ENCODE data around the gene AMFR.
"Not testable (repeated sequence)": the region's sequence is repeated elsewhere in the genome, so short reads cannot be mapped to it uniquely, and the experiment has no call there.

The AMFR gene

DNA sequence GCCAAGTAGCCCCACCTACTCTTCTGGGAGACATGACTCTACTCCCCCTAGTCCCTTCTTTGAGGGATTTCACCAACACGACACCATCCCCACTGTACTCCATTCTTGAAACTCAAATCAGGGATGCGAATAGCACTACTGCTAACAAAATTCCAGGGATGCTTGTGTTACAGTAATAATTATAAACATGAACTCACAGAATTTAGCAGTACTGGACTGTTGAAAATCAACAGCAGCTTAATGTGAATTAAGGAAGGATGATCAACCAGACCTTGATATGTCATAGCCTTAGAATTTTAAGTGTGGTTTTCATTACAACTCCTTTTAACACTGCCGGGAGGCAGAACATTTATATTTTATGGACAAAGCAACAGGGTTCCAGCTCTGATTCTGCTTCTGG is 37.9 kb downstream of the AMFR start:
- Histone ChIP-seq H3K27ac (no peak overlapping the region), H3K36me3 (peaks cover 56% of the 10 kb centered on the region), H3K4me3 (ENCODE audit: low read depth, low read length) (no peak overlapping the region), H3K9me3 (ENCODE audit: severe bottlenecking) (no peaks in the 10 kb centered on the region), H3K27me3 (ENCODE audit: insufficient read depth, low read depth, severe bottlenecking) (no peaks in the 10 kb centered on the region)
- DNase-seq: no peak
- TF ChIP-seq, protein P1, sequence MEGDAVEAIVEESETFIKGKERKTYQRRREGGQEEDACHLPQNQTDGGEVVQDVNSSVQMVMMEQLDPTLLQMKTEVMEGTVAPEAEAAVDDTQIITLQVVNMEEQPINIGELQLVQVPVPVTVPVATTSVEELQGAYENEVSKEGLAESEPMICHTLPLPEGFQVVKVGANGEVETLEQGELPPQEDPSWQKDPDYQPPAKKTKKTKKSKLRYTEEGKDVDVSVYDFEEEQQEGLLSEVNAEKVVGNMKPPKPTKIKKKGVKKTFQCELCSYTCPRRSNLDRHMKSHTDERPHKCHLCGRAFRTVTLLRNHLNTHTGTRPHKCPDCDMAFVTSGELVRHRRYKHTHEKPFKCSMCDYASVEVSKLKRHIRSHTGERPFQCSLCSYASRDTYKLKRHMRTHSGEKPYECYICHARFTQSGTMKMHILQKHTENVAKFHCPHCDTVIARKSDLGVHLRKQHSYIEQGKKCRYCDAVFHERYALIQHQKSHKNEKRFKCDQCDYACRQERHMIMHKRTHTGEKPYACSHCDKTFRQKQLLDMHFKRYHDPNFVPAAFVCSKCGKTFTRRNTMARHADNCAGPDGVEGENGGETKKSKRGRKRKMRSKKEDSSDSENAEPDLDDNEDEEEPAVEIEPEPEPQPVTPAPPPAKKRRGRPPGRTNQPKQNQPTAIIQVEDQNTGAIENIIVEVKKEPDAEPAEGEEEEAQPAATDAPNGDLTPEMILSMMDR (IDR thresholded peaks at IDR 0.05; ENCODE audit: low read depth, low read length): no peak

DNA sequence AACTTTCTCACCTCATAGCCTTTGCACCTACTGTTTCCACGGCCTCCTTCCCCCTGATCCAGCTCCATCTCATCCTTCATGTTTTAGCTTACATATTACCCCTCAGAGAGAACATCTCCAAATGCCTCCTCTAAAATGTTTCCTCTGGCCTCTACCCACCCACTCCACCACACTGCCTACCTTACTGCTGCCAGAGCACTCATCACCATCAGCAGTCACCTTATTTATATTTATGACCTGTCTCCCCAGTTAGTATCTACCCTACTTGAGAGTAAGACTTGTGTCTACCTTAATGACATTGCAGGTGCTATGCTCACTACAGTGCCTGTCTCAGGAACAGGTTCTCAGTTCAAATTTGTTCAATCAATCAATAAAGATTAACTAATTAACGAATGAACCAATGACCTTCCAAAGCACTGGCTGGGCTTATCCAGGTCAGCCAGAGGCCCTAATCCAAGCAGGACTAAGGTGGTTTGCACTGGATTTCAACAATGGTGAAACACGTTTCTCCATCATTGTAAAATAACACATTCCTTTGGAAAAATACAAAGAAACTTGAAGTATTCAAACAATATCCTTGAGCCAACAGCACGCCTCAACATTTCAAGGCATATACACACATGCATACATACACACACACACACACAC is 41.1 kb downstream of the AMFR start:
- Histone ChIP-seq H3K27me3 (ENCODE audit: insufficient read depth, low read depth, severe bottlenecking) (no peaks in the 10 kb centered on the region), H3K4me3 (ENCODE audit: low read depth, low read length) (no peak overlapping the region), H3K9me3 (ENCODE audit: severe bottlenecking) (peaks cover 5% of the 10 kb centered on the region), H3K36me3 (peaks cover 73% of the 10 kb centered on the region), H3K27ac (peak overlapping the region; percentile 26)
- TF ChIP-seq, protein P1 (IDR thresholded peaks at IDR 0.05; ENCODE audit: low read depth, low read length): no peak
- no peak for DNase-seq

DNA sequence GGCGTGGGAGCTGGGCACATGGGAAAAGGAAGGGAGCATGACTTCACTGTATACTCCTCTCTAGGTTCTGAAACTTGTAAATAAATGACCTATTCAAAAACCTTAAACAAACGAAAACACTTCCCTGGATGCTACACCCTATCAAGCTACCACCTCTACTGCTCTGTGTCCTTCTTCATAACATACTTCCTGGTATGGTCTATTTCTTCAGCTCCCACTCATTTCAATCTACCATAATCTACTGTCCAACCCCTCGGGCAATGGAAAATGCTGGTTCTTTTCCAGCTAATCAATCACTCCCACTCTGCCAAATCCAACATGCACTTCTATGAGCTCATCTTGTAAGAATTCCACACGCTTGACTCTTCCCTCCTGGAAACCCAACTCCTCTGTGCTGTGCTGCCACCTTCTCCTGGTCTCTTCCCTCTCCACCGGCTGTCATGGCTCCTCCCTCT is 42.4 kb downstream of the AMFR start:
- Histone ChIP-seq H3K36me3 (peaks cover 69% of the 10 kb centered on the region), H3K9me3 (ENCODE audit: severe bottlenecking) (peaks cover 5% of the 10 kb centered on the region), H3K27me3 (ENCODE audit: insufficient read depth, low read depth, severe bottlenecking) (no peaks in the 10 kb centered on the region), H3K4me3 (ENCODE audit: low read depth, low read length) (no peak overlapping the region), H3K27ac (no peak overlapping the region)
- TF ChIP-seq, protein P1 (IDR thresholded peaks at IDR 0.05; ENCODE audit: low read depth, low read length): no peak
- no peak for DNase-seq

DNA sequence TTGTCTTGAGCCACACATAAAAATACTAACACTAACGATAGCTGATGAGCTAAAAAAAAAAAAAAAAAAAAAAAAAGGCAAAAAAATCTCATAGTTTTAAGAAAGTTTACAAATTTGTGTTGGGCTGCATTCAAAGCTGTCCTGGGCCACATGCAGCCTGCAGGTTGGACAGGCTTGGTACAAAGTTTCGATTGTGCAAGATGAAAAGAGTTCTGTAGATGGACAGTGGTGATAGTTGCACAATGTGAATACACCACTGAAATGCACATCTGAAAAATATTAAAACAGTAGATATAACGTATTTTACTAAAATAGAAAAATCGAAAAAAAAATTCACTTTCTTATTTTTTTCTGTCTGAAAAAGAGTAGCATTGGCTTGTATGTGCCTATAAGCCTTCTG is 42.9 kb downstream of the AMFR start:
- H3K27ac ChIP-seq: no peak overlapping the region
- TF ChIP-seq, protein P1 (IDR thresholded peaks at IDR 0.05; ENCODE audit: low read depth, low read length): no peak
- peaks cover 66% of the 10 kb centered on the region for H3K36me3 ChIP-seq
- no peak overlapping the region for H3K4me3 ChIP-seq (ENCODE audit: low read depth, low read length)
- no peaks in the 10 kb centered on the region for H3K27me3 ChIP-seq (ENCODE audit: insufficient read depth, low read depth, severe bottlenecking)
- no peak for DNase-seq
- H3K9me3 ChIP-seq (ENCODE audit: severe bottlenecking): peaks cover 5% of the 10 kb centered on the region

DNA sequence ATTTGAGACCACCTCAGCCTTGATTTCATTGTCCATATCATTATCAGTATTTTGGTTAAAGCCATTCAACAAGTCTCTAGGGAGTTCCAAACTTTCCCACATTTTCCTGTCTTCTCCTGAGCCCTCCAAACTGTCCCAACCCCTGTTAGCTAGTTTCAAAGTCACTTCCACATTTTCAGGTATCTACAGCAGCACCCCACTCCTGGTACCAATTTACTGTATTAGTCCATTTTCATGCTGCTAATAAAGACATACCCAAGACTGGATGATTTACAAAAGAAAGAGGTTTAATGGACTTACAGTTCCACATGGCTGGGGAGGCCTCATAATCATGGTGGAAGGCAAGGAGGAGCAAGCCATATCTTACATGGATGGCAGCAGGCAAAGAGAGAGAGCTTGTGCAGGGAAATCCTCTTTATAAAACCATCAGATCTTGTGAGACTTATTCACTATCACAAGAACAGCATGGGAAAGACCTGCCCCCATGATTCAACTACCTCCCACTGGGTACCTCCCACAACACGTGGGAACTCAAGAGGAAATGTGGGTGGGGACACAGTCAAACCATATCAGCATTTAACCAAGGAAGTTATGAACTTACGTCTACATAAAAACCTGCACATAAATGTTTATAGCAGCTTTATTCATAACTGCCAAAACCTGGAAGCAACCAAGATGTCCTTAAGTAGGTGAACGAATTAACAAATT is 44.4 kb downstream of the AMFR start:
- not testable (repeated sequence) for H3K4me3 ChIP-seq (ENCODE audit: low read depth, low read length); H3K9me3 ChIP-seq (ENCODE audit: severe bottlenecking); H3K27ac ChIP-seq; DNase-seq; H3K27me3 ChIP-seq (ENCODE audit: insufficient read depth, low read depth, severe bottlenecking)
- H3K36me3 ChIP-seq: peaks cover 61% of the 10 kb centered on the region

DNA sequence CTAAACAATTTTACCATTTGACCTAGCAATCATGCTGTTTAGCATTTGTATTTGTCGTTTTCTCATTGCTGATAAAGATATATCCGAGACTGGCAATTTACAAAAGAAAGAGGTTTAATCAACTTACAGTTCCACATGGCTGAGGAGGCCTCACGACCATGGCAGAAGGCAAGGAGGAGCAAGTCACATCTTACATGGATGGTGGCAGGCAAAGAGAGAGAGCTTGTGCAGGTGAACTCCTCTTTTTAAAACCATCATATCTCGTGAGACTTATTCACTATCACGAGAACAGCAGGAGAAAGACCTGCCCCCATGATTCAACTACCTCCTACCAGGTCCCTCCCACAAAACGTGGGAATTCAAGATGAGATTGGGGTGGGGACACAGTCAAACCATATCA is 46.3 kb downstream of the AMFR start:
- not testable (repeated sequence) for H3K27ac ChIP-seq; DNase-seq; H3K9me3 ChIP-seq (ENCODE audit: severe bottlenecking); H3K27me3 ChIP-seq (ENCODE audit: insufficient read depth, low read depth, severe bottlenecking); H3K4me3 ChIP-seq (ENCODE audit: low read depth, low read length)
- H3K36me3 ChIP-seq: peaks cover 52% of the 10 kb centered on the region

DNA sequence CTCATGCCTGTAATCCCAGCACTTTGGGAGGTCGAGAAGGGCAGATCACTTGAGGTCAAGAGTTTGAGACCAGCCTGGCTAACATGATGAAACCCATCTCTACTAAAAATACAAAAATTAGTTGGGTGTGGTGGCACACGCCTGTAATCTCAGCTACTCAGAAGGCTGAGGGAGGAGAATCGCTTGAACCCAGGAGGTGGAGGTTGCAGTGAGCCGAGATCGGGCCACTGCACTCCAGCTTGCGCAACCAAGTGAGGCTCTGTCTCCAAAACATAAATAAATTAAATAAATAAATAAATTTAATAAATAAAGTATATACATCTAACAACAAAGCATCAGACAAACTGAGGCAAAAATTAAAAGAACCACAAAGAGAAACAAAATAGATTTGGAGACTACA is 49.6 kb downstream of the AMFR start:
- H3K36me3 ChIP-seq: peaks cover 25% of the 10 kb centered on the region
- H3K27ac ChIP-seq; DNase-seq; H3K9me3 ChIP-seq (ENCODE audit: severe bottlenecking); H3K27me3 ChIP-seq (ENCODE audit: insufficient read depth, low read depth, severe bottlenecking); H3K4me3 ChIP-seq (ENCODE audit: low read depth, low read length): not testable (repeated sequence)
